HEK293 (cell line): ENCODE data around the gene ANXA10.

Source experiments
- FEZF1 ChIP-seq: fragments of 450-650 bp; formaldehyde crosslinking; IDR thresholded peaks from 2 replicates; pipeline ENCODE4 v1.5.1; 2016; ENCODE audit warnings: missing biosample characterization, missing genetic modification characterization
- PRDM10 ChIP-seq: fragments of 450-650 bp; formaldehyde crosslinking; IDR thresholded peaks from 2 replicates; pipeline ENCODE4 v1.5.1; 2016; ENCODE audit warnings: missing biosample characterization, missing genetic modification characterization

- no peak for TF ChIP-seq PRDM10 (tag by site-specific recombination)
- no peak for TF ChIP-seq FEZF1 (tag by site-specific recombination)
These were observed 62.4 kb downstream of the ANXA10 start for GRCh38 chr4:168154546-168155277.
